ENCODE data around the gene SEZ6L. TPM values are rescaled to one million over a fixed set of nuclear protein-coding genes. Genes with fewer than 3 reads are reported as not detected.

SEZ6L gene
- polyA plus RNA-seq, 1 donor from 2014 or later = 31.9 TPM

- no peak overlapping the region for H3K27ac ChIP-seq (ENCODE audit: low read length)
These were observed 34.5 kb upstream of the SEZ6L start for GRCh38 chr22:26134654-26135330.

GRCh38 chr22:26135806-26136205 is 33.5 kb upstream of the SEZ6L start:
- Histone ChIP-seq H3F3A (ENCODE audit: insufficient read depth, low read length, poor library complexity, severe bottlenecking) (no peaks in the 10 kb centered on the region), H3K9me2 (ENCODE audit: insufficient read depth, low read length) (no peaks in the 10 kb centered on the region), H3K4me3 (ENCODE audit: low read length) (no peak overlapping the region), H3K9ac (ENCODE audit: low read length) (no peak overlapping the region), H3K9me3 (ENCODE audit: low read length) (no peaks in the 10 kb centered on the region), H3K27me3 (ENCODE audit: insufficient read depth, low read depth, low read length) (no peaks in the 10 kb centered on the region), H3K27ac (ENCODE audit: low read length) (no peak overlapping the region), H3K36me3 (ENCODE audit: insufficient read depth, low read length) (no peaks in the 10 kb centered on the region), H3K4me2 (ENCODE audit: low read length) (no peak overlapping the region), H2AFZ (ENCODE audit: low read depth, low read length) (no peak overlapping the region), H4K20me1 (ENCODE audit: insufficient read depth) (no peaks in the 10 kb centered on the region), H3K79me2 (replicated peaks; ENCODE audit: insufficient read depth, low read length) (no peaks in the 10 kb centered on the region)
- no peak for TF ChIP-seq CTCF (IDR thresholded peaks at IDR 0.05; ENCODE audit: poor library complexity, severe bottlenecking)
- TF ChIP-seq TAF1 (IDR thresholded peaks at IDR 0.05; ENCODE audit: low read depth) = no peak
- no peak for TF ChIP-seq REST (IDR thresholded peaks at IDR 0.05; ENCODE audit: borderline replicate concordance)
- no peak for TF ChIP-seq EP300 (conservative IDR thresholded peaks at IDR 0.05; ENCODE audit: poor library complexity, severe bottlenecking)
- TF ChIP-seq RAD21 (conservative IDR thresholded peaks at IDR 0.05) = no peak

More at GRCh38 chr22:26134654-26135330, 34.5 kb upstream of the SEZ6L start:
- Histone ChIP-seq H3K4me2 (ENCODE audit: low read length) (no peak overlapping the region), H4K20me1 (ENCODE audit: insufficient read depth) (no peaks in the 10 kb centered on the region), H3K36me3 (ENCODE audit: insufficient read depth, low read length) (no peaks in the 10 kb centered on the region), H3K27me3 (ENCODE audit: insufficient read depth, low read depth, low read length) (no peaks in the 10 kb centered on the region), H3K9me2 (ENCODE audit: insufficient read depth, low read length) (no peaks in the 10 kb centered on the region), H2AFZ (ENCODE audit: low read depth, low read length) (no peak overlapping the region), H3K4me3 (ENCODE audit: low read length) (no peak overlapping the region), H3F3A (ENCODE audit: insufficient read depth, low read length, poor library complexity, severe bottlenecking) (no peaks in the 10 kb centered on the region), H3K9ac (ENCODE audit: low read length) (no peak overlapping the region), H3K9me3 (ENCODE audit: low read length) (no peaks in the 10 kb centered on the region), H3K79me2 (replicated peaks; ENCODE audit: insufficient read depth, low read length) (no peaks in the 10 kb centered on the region)
- TF ChIP-seq EP300 (conservative IDR thresholded peaks at IDR 0.05; ENCODE audit: poor library complexity, severe bottlenecking) (no peak), REST (IDR thresholded peaks at IDR 0.05; ENCODE audit: borderline replicate concordance) (no peak), EZH2 (IDR thresholded peaks at IDR 0.05; ENCODE audit: borderline replicate concordance, insufficient read depth, low read length, poor library complexity, severe bottlenecking) (no peak), POLR2AphosphoS5 (IDR thresholded peaks at IDR 0.05) (no peak), CTCF (IDR thresholded peaks at IDR 0.05; ENCODE audit: poor library complexity, severe bottlenecking) (no peak), SMC3 (conservative IDR thresholded peaks at IDR 0.05; ENCODE audit: poor library complexity) (no peak), RAD21 (conservative IDR thresholded peaks at IDR 0.05) (no peak), MXI1 (conservative IDR thresholded peaks at IDR 0.05; ENCODE audit: poor library complexity, severe bottlenecking) (no peak), TAF1 (IDR thresholded peaks at IDR 0.05; ENCODE audit: low read depth) (no peak)

Data from neural cell (in vitro differentiated cells).